K562 (cell line): ENCODE data around the gene ABCA13.

ENCODE experiments used
- JUN ChIP-seq, 2 experiments: sonication (generic) in 1 of 2; formaldehyde crosslinking in 1 of 2; IDR thresholded peaks; 2 replicates each; pipeline versions ENCODE4 v1.6.1 to v1.8.0; 2012 to 2022; ENCODE audit warnings: borderline replicate concordance in 2 of 2, mild to moderate bottlenecking in 2 of 2, improper control_type of control experiment in 1 of 2, low read depth in 1 of 2, low read length in 1 of 2, missing genetic modification reagents in 1 of 2
- KDM1A ChIP-seq, 2 experiments: fragments of 450-650 bp; IDR thresholded peaks; 2 replicates each; pipeline ENCODE4 v1.6.1; 2016; ENCODE audit warnings: mild to moderate bottlenecking in 2 of 2
- L3MBTL2 ChIP-seq: fragments of 450-650 bp; IDR thresholded peaks from 2 replicates; pipeline ENCODE4 v1.6.1; 2016; ENCODE audit warnings: mild to moderate bottlenecking, moderate library complexity
- RAD51 ChIP-seq: fragments of 450-650 bp; IDR thresholded peaks from 2 replicates; pipeline ENCODE4 v1.7.1; 2016; ENCODE audit warnings: low read depth, mild to moderate bottlenecking, borderline replicate concordance
- YY1 ChIP-seq, 3 experiments: IDR thresholded peaks; 2 replicates each; pipeline ENCODE4 v1.6.1; 2011; ENCODE audit warnings: low read length in 2 of 3, mild to moderate bottlenecking in 2 of 3, moderate library complexity in 2 of 3, borderline replicate concordance in 1 of 3, control low read depth in 1 of 3, low read depth in 1 of 3; ENCODE audit not compliant: insufficient read depth in 3 of 3, insufficient replicate concordance in 2 of 3, control insufficient read depth in 1 of 3, insufficient read length in 1 of 3; ENCODE audit errors: extremely low read depth in 1 of 3
- ZNF124 ChIP-seq: sonication (generic); formaldehyde crosslinking; IDR thresholded peaks from 2 replicates; pipeline ENCODE4 v1.8.1; 2022; ENCODE audit warnings: missing genetic modification reagents
- ZNF217 ChIP-seq: sonication (generic); formaldehyde crosslinking; IDR thresholded peaks from 2 replicates; pipeline ENCODE4 v1.8.0; 2022; ENCODE audit warnings: mild to moderate bottlenecking, missing genetic modification reagents
- ZNF398 ChIP-seq: fragments of 250-450 bp; sonication (Bioruptor Pico); IDR thresholded peaks from 2 replicates; pipeline ENCODE4 v1.8.0; 2021; ENCODE audit warnings: moderate library complexity, mild to moderate bottlenecking, inconsistent platforms

DNA sequence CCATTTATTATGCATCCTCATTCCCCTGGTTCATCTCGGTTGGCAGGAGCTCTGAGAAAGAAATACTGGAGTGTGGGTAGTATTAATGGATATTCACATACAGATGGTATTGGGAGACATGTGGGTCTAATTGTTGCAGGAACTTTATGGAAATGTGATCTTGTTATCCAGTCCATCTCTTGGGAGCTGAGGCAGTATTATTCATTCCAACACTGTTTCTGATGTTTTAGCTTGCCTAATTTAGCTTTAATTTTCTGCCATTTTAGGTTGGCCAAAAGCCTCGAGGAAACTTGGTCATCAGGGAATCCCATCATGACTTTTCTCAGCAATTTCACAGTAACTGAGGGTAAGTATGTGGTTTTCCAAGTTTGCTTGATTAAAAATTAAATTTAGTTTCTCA lies 125.7 kb downstream of the ABCA13 start:
- TF ChIP-seq KDM1A (IDR thresholded peaks at IDR 0.05), result no peak
- no peak for TF ChIP-seq JUN (IDR thresholded peaks at IDR 0.05; ENCODE audit: borderline replicate concordance, low read depth, low read length)
- TF ChIP-seq JUN (CRISPR knock-in tag; IDR thresholded peaks at IDR 0.05; ENCODE audit: borderline replicate concordance), result no peak
- no peak for TF ChIP-seq RAD51
- TF ChIP-seq YY1 (IDR thresholded peaks at IDR 0.05; ENCODE audit: borderline replicate concordance in 1 of 3, control insufficient read depth in 1 of 3, extremely low read depth in 1 of 3, insufficient read depth in 3 of 3, insufficient read length in 1 of 3, insufficient replicate concordance in 2 of 3, low read depth in 1 of 3, low read length in 2 of 3), result no peak
- TF ChIP-seq ZNF398 (CRISPR knock-in tag), result no peak
- TF ChIP-seq ZNF124 (CRISPR knock-in tag), result no peak
- no peak for TF ChIP-seq L3MBTL2
- TF ChIP-seq ZNF217 (CRISPR knock-in tag), result no peak
